GM12891 (cell line): ENCODE measurements around the gene CDKN2AIPNL.

Experiments used
- PAX5 ChIP-seq: IDR thresholded peaks from 2 replicates; pipeline ENCODE4 v1.6.1; 2011; ENCODE audit warnings: low read length, moderate library complexity, mild to moderate bottlenecking; ENCODE audit not compliant: insufficient read depth, severe bottlenecking
- POLR2A ChIP-seq: IDR thresholded peaks from 2 replicates; pipeline ENCODE4 v1.6.1; 2011; ENCODE audit warnings: low read depth, low read length, control low read depth
- POLR2AphosphoS5 ChIP-seq: IDR thresholded peaks from 2 replicates; pipeline ENCODE4 v1.6.1; 2011; ENCODE audit warnings: low read depth, low read length, control low read depth
- SPI1 ChIP-seq: IDR thresholded peaks from 2 replicates; pipeline ENCODE4 v1.6.1; 2011; ENCODE audit warnings: low read depth, low read length, control low read depth

GRCh38 chr5:134392301-134392700, 19.4 kb downstream of the CDKN2AIPNL start:
- TF ChIP-seq SPI1 (no peak), POLR2A (no peak), POLR2AphosphoS5 (no peak), PAX5 (no peak)
